ENCODE data around the gene MFN2. TPM values are rescaled to one million over a fixed set of nuclear protein-coding genes. Genes with fewer than 3 reads are reported as not detected.
"Not testable (repeated sequence)": the region's sequence is repeated elsewhere in the genome, so short reads cannot be mapped to it uniquely, and the experiment has no call there.

Gene MFN2
- total and polyA plus RNA-seq, 3 donors from 2014 or later = 77.5 to 95.3 (median 80.0) TPM

DNA sequence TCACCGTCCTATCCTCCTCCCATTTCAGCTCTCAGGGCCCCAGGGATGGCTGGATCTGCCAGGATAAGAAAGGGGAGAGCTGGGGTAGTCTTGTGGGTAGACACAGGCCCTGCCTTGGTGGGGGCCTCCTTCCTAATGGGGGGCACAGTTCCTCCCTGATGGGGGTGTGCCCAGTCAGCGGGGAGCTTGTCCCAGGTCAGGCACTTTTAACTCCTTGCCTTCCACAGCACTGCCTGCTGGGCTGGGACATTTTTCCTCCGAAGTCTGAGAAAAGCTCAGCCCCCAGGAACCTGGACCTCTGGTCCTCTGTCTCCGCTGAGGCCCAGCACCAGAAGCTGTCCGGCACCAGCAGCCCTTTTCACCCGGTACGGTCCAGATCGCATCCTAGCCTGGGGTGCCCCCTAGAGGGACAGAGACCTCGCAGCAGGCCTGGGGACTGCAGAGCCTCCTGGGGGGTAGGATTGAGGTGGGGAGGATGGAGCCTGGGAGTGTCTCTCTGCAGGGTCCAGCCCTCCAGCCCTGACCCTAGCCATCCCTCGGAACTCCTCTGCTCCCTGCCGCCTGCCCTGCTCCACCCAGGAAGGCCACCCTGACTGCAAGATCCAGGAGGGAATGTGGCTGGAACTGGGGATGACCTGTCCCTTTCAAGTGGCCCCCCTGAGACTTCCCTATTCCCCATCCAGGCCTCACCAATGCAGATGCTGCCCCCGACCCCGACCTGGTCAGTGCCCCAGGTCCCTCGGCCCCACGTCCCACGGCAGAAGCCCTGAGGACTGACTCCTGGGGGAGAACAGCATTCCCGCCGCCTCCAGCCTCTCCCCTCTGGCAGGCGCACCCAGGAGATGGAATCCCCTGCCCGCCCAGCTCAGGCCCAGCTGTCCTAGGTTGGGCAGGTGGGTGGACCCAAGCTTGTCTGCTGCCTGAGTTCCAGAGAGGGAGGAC lies 51.1 kb downstream of the MFN2 start:
- H3K36me3 ChIP-seq (ENCODE audit: low read depth, missing control alignments) = no peaks in the 10 kb centered on the region
- TF ChIP-seq POLR2A (IDR thresholded peaks at IDR 0.05) = no peak
- TF ChIP-seq, protein P1, sequence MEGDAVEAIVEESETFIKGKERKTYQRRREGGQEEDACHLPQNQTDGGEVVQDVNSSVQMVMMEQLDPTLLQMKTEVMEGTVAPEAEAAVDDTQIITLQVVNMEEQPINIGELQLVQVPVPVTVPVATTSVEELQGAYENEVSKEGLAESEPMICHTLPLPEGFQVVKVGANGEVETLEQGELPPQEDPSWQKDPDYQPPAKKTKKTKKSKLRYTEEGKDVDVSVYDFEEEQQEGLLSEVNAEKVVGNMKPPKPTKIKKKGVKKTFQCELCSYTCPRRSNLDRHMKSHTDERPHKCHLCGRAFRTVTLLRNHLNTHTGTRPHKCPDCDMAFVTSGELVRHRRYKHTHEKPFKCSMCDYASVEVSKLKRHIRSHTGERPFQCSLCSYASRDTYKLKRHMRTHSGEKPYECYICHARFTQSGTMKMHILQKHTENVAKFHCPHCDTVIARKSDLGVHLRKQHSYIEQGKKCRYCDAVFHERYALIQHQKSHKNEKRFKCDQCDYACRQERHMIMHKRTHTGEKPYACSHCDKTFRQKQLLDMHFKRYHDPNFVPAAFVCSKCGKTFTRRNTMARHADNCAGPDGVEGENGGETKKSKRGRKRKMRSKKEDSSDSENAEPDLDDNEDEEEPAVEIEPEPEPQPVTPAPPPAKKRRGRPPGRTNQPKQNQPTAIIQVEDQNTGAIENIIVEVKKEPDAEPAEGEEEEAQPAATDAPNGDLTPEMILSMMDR (IDR thresholded peaks at IDR 0.05) = peak; percentile 18 to 41 (median 30)
- H3K4me1 ChIP-seq = peaks cover 16% of the 10 kb centered on the region
- H3K4me3 ChIP-seq = no peak overlapping the region
- intact Hi-C loops (cut with DNase I; ENCODE audit: low total_unique reads) = no loop called here
- DNase-seq = peak; percentile 74
- no peak overlapping the region for H3K27ac ChIP-seq
- no peaks in the 10 kb centered on the region for H3K27me3 ChIP-seq
- 71 to 82% methylated on average over 10 to 20 of the region's 20 CpGs for WGBS, 2 donors
- no peaks in the 10 kb centered on the region for H3K9me3 ChIP-seq

DNA sequence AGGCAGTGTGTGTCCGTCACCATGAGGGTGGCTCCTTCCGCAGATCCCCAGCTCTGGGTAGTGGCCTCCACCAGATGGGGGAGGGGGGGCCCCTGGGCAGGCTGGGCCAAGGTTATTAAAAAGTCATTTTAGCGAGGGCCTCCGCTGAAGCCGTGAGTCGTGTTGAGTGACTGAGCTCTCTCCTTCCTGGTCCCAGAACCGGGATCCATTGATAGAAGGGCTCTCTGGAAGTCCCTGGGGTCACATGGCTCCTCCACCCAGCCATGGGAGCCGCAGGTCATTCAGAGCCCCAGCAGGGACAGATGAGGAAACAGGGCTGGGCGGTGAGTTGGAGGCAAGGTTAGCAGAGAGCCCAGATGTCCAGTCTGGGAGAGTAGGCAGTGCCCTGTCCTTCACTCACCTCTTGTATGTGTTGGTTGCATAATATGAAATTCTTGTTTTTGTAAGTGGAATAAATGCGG lies 51.9 kb downstream of the MFN2 start:
- TF ChIP-seq, protein P1 (IDR thresholded peaks at IDR 0.05) = no peak
- no peak for TF ChIP-seq POLR2A (IDR thresholded peaks at IDR 0.05)
- WGBS, 2 donors = 73 to 88% methylated on average over 6 to 10 of the region's 10 CpGs
- Histone ChIP-seq H3K4me3 (no peak overlapping the region), H3K4me1 (peaks cover 16% of the 10 kb centered on the region), H3K27ac (no peak overlapping the region), H3K36me3 (ENCODE audit: low read depth, missing control alignments) (no peaks in the 10 kb centered on the region), H3K9me3 (no peaks in the 10 kb centered on the region), H3K27me3 (no peaks in the 10 kb centered on the region)
- intact Hi-C loops (cut with DNase I; ENCODE audit: low total_unique reads) = no loop called here
- no peak for DNase-seq

DNA sequence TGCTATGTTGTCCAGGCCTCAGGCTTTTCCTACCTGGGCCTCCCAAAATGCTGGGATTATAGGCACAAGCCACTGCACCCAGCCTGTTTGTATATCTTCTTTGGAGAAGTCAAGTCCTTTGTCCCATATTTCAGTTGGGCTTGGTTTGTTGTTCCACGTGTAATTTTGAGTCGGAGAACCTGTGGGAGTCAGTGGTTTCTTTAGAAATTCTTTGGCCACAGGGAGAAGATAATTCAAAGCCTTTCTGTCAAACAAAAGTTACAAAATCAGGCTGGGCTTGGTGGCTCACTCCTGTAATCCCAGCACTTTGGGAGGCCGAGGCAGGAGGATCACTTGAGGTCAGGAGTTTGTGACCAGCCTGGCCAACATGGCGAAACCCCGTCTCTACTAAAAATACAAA lies 53.2 kb downstream of the MFN2 start:
- H3K27ac ChIP-seq = peak overlapping the region in 1 of 2 donors; percentile 23
- 69 to 77% methylated on average over 5 of the region's 5 CpGs for WGBS, 2 donors
- H3K4me3 ChIP-seq; DNase-seq; intact Hi-C loops (cut with DNase I; ENCODE audit: low total_unique reads); H3K9me3 ChIP-seq; H3K36me3 ChIP-seq (ENCODE audit: low read depth, missing control alignments); H3K27me3 ChIP-seq: not testable (repeated sequence)
- H3K4me1 ChIP-seq = peaks cover 16% of the 10 kb centered on the region

DNA sequence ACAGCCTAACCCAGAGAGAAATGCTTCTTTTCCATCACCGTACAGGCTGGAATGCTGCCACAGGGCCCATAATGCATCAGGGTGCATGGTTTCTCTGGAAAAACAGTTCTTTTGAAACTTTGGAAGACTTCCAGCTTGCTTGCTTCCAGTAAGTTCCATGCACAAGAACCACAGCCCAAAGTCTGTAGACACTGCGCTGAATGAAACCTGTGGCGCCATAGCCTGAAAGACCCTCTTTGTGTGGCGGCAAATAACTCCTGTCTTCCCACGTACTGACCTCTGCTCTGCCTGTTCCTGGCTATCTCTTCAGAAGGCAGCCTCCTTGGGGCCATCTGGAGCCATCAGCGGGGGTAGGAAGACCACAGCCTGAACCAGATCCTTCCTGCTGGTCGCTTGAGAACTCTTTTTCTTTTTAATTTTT lies 54.1 kb downstream of the MFN2 start:
- no peak overlapping the region for H3K4me3 ChIP-seq
- TF ChIP-seq, protein P1 (IDR thresholded peaks at IDR 0.05) = no peak
- no peak for TF ChIP-seq POLR2A (IDR thresholded peaks at IDR 0.05)
- H3K27me3 ChIP-seq = no peaks in the 10 kb centered on the region
- no peaks in the 10 kb centered on the region for H3K9me3 ChIP-seq
- intact Hi-C loops (cut with DNase I; ENCODE audit: low total_unique reads) = no loop called here
- WGBS, 2 donors = 33 to 38% methylated on average over 7 of the region's 7 CpGs
- H3K4me1 ChIP-seq = peaks cover 16% of the 10 kb centered on the region
- H3K36me3 ChIP-seq (ENCODE audit: low read depth, missing control alignments) = no peaks in the 10 kb centered on the region
- peak; percentile 67 for DNase-seq
- H3K27ac ChIP-seq = peak overlapping the region; percentile 23 to 56

DNA sequence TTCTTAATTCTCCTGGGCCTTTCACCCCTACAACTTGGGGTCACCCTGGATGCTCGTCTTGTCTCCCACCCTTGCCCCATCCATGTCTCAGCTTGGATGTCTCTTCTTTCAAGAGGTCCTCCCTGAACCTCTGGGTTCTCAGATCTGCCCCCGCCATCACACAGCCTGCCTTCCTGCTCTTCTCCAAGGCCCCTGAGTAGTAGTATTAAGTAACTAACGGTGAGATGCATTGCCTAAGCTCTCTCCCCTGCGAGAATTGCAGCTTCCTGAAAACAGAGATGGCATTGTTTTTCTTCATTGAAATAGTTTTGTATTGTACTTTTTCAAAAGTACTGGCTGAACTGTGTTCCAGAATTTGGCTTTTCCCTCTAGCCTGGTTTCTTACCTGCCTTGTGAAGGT lies 55.1 kb downstream of the MFN2 start:
- H3K4me1 ChIP-seq = peaks cover 16% of the 10 kb centered on the region
- intact Hi-C loops (cut with DNase I; ENCODE audit: low total_unique reads) = no loop called here
- no peaks in the 10 kb centered on the region for H3K9me3 ChIP-seq
- WGBS, 2 donors = 59 to 71% methylated on average over 4 of the region's 4 CpGs
- H3K27ac ChIP-seq = peak overlapping the region; percentile 56 to 63
- no peaks in the 10 kb centered on the region for H3K27me3 ChIP-seq
- no peak for DNase-seq
- H3K4me3 ChIP-seq = no peak overlapping the region
- TF ChIP-seq, protein P1 (IDR thresholded peaks at IDR 0.05) = no peak
- no peak for TF ChIP-seq POLR2A (IDR thresholded peaks at IDR 0.05)
- no peaks in the 10 kb centered on the region for H3K36me3 ChIP-seq (ENCODE audit: low read depth, missing control alignments)

Measured in testis (tissue), 3 donors.